GM18861 (cell line): Measurements from ENCODE around the gene SULT2B1.
A peak's percentile ranks its signal among the peaks of the same experiment; 100 is the strongest.

Experiments
- ATAC-seq: cut with Tn5 transposase; IDR thresholded peaks from one replicate; pipeline ENCODE4 v1.9.1; 2021; ENCODE audit not compliant: unreplicated experiment

The SULT2B1 gene

GRCh38 chr19:48633148-48634035, 81.4 kb downstream of the SULT2B1 start:
- no peak for ATAC-seq

DNA sequence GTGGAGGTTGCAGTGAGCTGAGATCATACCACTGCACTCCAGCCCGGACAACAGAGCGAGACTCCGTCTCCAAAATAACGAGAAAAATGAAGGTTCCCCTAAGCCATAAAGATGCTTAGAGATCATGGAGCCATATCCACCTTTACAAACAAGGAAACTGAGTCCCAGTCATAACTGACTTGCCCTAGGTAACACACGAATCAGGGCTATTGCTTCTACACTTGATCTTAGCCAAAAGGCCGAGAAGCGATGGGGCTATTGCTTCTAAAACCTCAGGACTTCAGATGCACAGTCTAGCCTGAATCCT, 82.0 kb downstream of the SULT2B1 start:
- no peak for ATAC-seq

DNA sequence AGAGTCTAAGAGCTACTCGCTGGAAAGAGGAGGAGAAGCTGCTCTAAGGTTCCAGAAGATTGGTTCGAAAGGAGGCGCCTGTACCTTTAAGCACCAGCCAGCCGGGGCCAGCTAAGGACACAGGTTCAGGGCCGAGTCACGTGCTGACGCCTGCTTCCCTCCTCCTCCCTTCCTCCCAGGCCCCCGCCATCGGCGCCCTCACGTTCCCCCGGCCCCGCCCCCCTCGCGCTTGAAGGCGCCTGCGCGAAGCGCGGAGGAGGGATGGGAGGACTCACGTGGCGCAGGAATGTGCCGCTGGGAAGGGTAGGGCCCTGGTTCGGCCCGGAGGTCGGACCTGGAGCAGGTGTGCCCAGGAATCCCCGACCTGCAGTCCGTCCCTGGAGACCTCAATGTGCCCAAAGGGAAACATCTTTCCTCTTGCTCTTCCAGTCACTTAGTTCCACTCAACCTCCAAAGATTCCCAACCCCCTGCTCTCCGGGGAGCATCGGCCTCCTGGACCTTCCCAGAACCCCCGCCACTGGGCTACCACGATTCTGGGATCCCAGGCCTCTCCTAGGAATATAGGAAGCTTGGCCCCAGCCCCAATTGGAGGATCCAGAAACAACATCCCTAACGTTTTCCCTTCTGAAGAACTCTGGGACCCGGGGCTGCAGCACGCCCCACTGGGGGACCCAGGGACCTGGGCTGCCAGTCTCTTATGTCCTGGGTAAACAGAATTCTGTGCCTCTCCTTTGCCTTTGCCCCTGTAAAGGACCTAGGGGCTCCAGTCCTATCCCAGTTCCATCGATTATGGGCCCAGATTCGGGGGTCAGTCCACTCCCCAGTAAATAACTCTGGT, 82.7 kb downstream of the SULT2B1 start:
- ATAC-seq = peak; percentile 25

- no peak for ATAC-seq
Observed at GRCh38 chr19:48635263-48635965, 83.4 kb downstream of the SULT2B1 start.

GRCh38 chr19:48635966-48636858, 84.2 kb downstream of the SULT2B1 start:
- ATAC-seq = no peak

DNA sequence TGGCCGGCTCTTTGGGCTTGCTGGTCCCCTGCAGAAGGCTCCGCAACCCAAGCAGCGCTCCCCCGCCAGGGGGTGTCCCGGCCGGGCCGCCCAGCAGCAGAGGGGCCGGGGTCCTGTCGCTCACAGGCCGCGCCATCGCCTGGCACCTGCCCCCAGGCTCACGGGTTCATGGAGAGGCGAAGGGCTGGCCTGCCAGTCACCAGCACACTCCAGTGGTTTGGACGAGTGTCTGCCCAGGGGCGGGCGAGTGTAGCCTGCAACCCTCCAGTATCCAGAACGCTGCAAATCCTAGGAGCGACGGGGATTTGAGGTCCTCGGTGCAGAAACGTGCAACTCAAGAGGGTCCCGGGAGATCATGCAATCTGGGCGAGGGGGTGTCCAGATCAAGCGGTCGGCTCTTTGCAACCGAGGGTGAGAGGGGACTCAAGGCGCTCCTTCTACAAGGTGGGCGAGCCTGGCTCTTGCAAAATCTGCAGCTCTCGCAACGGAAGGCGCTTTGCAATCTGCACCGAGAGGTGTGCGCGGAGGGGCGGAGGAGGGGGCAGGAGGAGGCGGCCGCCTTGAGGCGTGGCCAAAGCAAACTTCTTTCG, 85.0 kb downstream of the SULT2B1 start, which contains the start of gene DBP:
Gene DBP (minus strand): TSS at position 521 of the 590 bp plus-strand sequence. CDS start 385 bp downstream, at position 136.
- no peak for ATAC-seq

- peak; percentile 66 for ATAC-seq
Observed at GRCh38 chr19:48637449-48637947, 85.5 kb downstream of the SULT2B1 start.

GRCh38 chr19:48637948-48638830, 86.2 kb downstream of the SULT2B1 start:
- ATAC-seq = peak; percentile 5

DNA sequence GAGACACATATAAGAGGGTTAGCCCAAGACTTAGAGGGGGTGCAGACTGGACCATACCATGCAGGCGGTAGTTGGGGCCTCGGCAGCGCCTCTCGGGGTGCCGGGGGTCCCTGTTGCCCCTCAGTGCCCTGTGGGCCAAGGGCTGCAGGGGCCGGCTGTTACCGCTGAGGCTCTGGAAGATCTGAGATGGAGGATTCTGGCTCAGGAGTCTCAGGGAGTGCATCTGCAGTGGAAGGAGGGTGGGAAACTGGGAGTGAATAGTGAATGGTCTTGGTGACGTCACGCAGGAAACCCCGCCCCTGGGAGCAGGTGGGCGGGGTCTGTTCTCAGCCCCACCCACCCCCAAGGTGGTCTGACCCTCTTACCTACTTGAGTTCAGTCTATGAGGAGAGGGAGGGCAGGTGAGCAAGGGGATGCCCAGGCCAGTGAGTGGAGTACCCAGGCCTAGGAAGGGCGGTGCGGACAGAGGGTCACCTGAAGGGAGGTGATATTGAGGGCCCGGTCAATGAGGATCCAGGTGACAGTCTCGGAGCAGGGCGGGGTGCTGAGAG, 86.9 kb downstream of the SULT2B1 start:
- no peak for ATAC-seq

GRCh38 chr19:48639483-48640375, 87.8 kb downstream of the SULT2B1 start:
- no peak for ATAC-seq

DNA sequence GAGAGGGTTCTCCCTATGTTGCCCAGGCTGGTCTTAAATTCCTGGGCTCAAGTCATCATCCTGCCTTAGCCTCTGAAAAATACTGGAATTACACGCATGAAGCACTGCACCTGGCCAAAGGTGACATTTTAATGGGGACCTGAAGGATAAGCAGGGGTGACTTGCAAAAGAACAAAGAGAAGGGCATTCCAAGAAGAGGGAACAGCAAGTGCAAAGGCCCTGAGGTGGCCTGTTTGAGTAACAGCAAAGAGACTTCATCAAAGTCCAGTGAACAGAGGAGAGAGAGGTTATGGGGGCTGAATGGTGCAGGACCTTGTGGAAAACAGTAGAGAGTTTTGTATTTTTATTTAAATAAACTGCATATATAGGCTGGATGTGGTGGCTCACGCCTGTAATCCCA, 89.9 kb downstream of the SULT2B1 start:
- no peak for ATAC-seq

DNA sequence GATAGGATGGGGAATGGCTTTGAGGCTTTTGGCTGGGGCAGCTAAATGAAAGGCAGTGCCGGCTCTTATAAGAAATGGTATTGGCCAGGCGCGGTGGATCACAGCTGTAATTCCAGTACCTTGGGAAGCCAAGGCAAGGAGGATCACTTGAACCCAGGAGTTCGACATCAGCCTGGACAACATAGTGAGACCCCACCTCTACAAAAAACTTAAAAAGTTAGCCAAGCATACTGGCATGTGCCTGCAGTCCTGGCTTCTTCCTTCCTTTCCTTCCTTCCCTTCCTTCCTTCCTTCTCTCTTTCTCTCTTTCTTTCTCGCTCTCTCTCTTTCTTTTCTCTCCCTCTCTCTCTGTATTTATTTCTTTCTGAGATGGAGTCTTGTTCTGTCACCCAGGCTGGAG, 90.9 kb downstream of the SULT2B1 start:
- no peak for ATAC-seq

DNA sequence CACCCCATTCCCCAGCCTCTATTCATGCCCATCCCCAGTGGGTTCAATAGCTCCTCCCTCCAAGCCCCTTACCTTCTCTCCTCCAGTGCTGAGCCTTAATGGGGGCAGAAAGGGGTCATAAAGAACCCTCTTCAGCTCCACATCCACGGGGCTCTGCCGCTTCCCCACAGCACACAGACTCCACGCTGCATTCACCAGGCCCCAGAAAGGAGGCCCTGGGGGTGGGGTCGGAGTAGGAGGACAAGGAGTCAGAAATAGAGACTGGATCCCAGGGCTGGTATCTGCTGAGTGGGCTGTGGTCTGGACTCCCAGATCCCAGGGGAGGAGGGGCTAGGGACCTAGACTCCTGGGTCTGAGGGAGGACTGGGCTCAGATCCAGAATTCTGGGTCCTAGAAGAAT, 92.4 kb downstream of the SULT2B1 start:
- no peak for ATAC-seq

GRCh38 chr19:48644839-48645619, 93.1 kb downstream of the SULT2B1 start:
- ATAC-seq = no peak

DNA sequence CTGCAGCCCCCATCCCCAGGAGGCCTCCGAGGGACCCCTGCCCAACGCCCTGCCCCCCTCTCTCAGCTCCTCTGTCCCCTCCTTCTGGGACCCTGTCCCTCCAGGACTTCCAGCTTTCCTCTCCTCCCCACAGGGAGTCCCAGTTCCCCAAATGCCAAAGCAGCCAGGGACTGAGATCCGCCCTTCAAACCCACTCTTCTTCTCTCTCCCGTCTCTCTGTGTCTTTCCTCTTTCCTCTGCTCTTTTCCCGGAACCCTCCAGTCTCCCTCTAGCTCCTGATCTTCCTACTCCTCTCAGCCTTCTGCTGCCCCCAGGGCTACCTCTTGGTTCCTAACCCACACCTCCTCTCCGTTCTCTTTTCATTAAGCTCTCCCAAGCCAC, 93.6 kb downstream of the SULT2B1 start:
- no peak for ATAC-seq

DNA sequence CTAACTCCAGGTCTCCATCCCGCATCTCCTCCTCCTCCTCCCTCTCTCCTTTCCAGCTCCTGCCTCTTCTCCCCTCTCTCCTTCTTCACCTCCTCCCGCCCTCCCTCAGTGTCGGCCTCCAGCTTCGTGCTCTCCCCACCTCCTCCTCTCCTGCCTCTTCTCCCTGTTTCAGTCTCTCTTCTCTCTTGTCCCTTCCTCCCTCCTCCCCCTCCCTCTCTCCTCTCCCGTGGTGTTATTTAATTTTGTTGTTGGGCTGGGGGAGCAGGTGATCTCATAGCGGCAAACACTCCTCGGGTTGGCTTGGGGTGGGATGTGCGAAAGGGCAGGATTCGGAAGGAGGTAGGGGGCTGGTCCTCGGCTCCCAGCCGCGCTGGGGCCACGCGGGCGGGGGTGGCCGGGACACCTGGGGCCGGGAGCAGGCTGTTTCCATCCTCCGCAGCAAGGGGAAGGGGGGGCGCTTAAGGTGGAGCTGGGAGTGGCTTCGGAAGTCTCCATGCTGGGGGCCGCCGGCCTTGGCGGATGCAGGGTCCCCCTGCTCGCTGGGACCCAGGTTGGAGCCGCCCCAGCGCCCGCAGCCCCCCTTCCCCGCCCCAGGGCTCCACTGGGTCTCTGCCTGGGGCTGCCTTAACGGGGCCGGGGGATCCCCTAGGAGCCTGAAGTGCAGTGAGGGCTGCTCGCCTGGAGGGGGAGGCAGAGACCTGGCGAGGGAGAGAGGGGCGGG, 94.2 kb downstream of the SULT2B1 start, which contains the start of gene CA11:
Gene CA11 (minus strand): TSS at position 187 of the 721 bp plus-strand sequence. CDS start 555 bp downstream, outside the sequence.
- ATAC-seq = no peak
